Measurements from ENCODE around the gene SRD5A1.

SRD5A1 gene

GRCh38 chr5:6707852-6708251, 74.6 kb downstream of the SRD5A1 start:
- no peak for TF ChIP-seq REST (IDR thresholded peaks at IDR 0.05; ENCODE audit: insufficient replicate concordance, low read depth)
- no peak for TF ChIP-seq GABPA (IDR thresholded peaks at IDR 0.05; ENCODE audit: low read depth)
- TF ChIP-seq SPI1 (IDR thresholded peaks at IDR 0.05; ENCODE audit: borderline replicate concordance, low read depth) = no peak
- no peak for TF ChIP-seq POLR2AphosphoS5 (IDR thresholded peaks at IDR 0.05; ENCODE audit: low read depth)
- no peak for TF ChIP-seq CTCF (IDR thresholded peaks at IDR 0.05; ENCODE audit: insufficient read depth, low read length)
- Histone ChIP-seq H3K4me3 (replicated peaks; ENCODE audit: insufficient read depth, low read length) (no peak overlapping the region), H3K27me3 (ENCODE audit: insufficient read depth, poor library complexity, severe bottlenecking) (no peaks in the 10 kb centered on the region), H3K27ac (replicated peaks) (no peak overlapping the region)
- DNase-seq (ENCODE audit: low read depth in 1 of 2, low spot score in 1 of 2) = no peak

GRCh38 chr5:6708814-6709213, 75.6 kb downstream of the SRD5A1 start:
- no peak overlapping the region for H3K27ac ChIP-seq (replicated peaks)
- no peak for DNase-seq (ENCODE audit: low read depth in 1 of 2, low spot score in 1 of 2)
- no peak for TF ChIP-seq SPI1 (IDR thresholded peaks at IDR 0.05; ENCODE audit: borderline replicate concordance, low read depth)
- TF ChIP-seq POLR2AphosphoS5 (IDR thresholded peaks at IDR 0.05; ENCODE audit: low read depth) = no peak
- no peak for TF ChIP-seq CTCF (IDR thresholded peaks at IDR 0.05; ENCODE audit: insufficient read depth, low read length)
- no peak for TF ChIP-seq GABPA (IDR thresholded peaks at IDR 0.05; ENCODE audit: low read depth)
- TF ChIP-seq REST (IDR thresholded peaks at IDR 0.05; ENCODE audit: insufficient replicate concordance, low read depth) = no peak
- no peaks in the 10 kb centered on the region for H3K27me3 ChIP-seq (ENCODE audit: insufficient read depth, poor library complexity, severe bottlenecking)
- no peak overlapping the region for H3K4me3 ChIP-seq (replicated peaks; ENCODE audit: insufficient read depth, low read length)

- TF ChIP-seq SPI1 (IDR thresholded peaks at IDR 0.05; ENCODE audit: borderline replicate concordance, low read depth) (no peak), CTCF (IDR thresholded peaks at IDR 0.05; ENCODE audit: insufficient read depth, low read length) (no peak), POLR2AphosphoS5 (IDR thresholded peaks at IDR 0.05; ENCODE audit: low read depth) (no peak), REST (IDR thresholded peaks at IDR 0.05; ENCODE audit: insufficient replicate concordance, low read depth) (no peak), GABPA (IDR thresholded peaks at IDR 0.05; ENCODE audit: low read depth) (no peak)
- Histone ChIP-seq H3K27ac (replicated peaks) (no peak overlapping the region), H3K4me3 (replicated peaks; ENCODE audit: insufficient read depth, low read length) (no peak overlapping the region), H3K27me3 (ENCODE audit: insufficient read depth, poor library complexity, severe bottlenecking) (no peaks in the 10 kb centered on the region)
- DNase-seq (ENCODE audit: low read depth in 1 of 2, low spot score in 1 of 2) = no peak
These were observed 76.8 kb downstream of the SRD5A1 start for GRCh38 chr5:6710070-6710469.

All from HL-60 (cell line).